HG03103 (cell line): ENCODE results near the gene MYH9.

Source experiments
- ATAC-seq: cut with Tn5 transposase; IDR thresholded peaks from one replicate; pipeline ENCODE4 v1.9.1; 2021; ENCODE audit warnings: low read depth; ENCODE audit not compliant: unreplicated experiment

Gene MYH9

DNA sequence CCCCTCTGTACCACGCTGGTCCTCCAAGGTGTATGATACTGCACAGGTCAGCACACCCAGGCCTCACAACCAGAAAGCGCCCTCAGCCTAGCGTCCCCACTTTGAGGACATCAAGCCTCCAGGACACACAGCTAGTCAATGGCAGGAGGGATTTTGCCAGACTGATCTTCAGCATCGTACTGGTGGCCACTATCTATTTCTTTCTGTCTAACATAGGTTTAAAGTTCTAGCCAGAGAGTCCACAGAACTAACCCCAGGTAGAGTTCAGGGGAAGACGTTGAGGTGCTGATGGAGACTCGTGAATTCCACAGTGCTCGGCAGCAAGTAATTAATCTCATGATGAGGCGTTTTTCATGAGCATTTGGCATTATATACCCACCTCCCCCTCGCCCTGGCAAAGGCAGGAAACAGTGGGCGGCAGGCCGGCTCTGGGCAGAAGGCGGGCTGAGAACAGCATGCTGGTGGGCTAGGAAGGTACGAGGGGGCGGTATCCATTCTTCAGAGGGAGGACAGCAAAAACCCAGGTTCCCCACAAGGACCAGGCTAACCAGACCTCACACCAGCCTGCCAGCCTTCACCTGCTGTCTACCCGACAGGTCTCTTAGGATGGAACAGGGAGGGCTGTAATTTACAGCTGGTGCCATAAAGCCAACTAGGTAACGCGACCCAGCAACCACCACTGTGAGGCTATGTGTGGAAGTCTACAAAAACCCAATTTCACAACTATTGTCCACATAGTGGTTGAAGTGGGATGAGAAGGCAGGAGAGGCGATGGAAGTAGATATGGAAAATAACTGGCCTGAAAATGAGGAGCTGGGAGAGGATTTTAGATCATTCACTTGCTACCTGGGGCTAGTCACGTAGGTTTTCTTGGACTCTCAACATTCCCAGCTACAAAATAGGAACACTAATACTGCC is 18.5 kb downstream of the MYH9 start:
- no peak for ATAC-seq

GRCh38 chr22:36368359-36368983 is 19.3 kb downstream of the MYH9 start:
- ATAC-seq = no peak

DNA sequence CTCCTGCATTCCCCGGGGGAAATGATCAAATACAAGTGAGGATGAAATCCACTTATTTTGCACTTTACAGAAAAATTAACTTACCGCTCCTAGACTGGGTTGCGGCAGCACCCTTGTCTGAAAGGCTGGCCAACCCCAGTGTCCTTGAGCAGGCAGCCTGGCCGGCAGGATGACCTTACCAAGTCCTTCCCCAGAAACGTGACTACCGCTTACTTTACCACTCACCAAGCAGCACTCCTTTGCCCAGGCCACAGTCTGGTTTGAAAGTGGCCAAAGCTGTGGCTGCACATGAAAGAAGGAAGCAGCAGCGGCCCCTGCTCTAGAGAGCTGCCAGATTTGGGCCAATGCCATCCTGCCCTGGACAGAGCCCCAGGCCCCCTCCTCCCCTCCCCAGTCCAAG is 20.3 kb downstream of the MYH9 start:
- no peak for ATAC-seq

GRCh38 chr22:36367066-36367465 is 20.7 kb downstream of the MYH9 start:
- ATAC-seq = no peak

DNA sequence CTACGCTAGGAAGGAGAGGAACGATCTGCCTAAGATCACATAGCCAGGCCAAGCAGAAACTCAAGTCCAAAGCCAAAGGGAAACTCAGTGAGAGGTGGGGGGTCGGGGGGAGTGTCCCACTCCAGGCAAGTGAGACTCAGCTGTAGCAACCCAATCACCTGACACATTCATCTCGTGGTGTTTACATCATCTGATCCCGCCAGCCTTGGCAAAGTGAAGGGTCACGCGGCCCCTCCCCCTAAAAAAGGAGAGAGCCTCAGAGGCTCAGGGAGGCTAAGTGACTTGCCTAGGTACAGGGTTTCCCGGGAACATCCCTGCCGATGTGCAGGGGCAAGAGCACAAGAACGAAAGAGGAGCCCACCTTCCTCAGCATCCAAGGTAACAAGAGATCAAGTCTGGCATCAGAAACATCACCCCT is 21.5 kb downstream of the MYH9 start:
- ATAC-seq = no peak

DNA sequence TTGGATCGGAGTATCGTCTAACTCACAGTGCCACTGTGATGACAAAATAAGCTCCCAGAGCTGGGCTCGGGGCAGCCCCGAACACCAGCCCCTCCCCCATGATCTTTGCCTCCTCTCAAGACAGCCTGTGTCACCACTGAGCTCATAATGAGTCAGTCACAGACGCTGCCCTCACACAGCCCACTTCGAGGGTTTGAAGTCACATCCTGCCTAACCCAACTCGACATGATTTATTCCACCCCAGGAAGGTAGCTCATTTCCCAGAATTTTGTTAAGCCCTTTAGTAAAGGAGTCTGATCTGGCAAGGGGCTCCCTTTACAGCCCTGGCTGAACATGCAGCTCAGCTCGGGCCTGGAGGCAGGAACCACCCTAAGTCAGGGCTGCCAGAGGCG is 22.8 kb downstream of the MYH9 start:
- ATAC-seq = no peak

- no peak for ATAC-seq
Measured at GRCh38 chr22:36364255-36365019, 23.3 kb downstream of the MYH9 start.

DNA sequence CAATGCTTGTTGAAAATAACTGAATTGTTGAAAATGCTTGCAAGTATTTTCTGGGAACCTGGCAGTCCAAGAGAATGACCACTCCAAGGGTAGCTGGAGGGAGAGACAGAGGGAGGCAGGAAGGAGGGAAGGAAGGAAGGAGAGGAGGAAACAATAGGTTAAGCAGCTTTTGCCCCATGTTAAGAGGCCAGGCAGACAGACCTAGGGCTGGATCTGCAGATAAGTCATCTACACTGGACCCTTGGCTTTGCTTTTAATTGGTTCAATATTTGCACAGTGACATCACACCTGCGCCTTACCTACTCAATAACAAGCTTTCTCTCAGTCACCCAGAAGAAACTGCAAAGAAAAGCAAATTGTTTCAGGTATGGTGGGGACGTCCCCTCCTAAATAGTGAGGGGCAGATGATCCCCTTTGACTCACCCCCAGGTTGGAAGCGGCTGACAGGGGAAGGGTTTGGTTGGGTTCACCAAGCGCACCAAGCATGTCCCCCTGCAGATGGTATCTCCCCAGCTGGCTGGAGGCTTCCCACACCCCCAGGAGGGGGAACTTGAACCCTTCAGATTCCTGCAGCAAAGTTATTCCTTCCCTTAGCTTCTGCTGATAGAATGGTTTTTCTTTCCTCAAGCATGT is 24.3 kb downstream of the MYH9 start:
- ATAC-seq = no peak

DNA sequence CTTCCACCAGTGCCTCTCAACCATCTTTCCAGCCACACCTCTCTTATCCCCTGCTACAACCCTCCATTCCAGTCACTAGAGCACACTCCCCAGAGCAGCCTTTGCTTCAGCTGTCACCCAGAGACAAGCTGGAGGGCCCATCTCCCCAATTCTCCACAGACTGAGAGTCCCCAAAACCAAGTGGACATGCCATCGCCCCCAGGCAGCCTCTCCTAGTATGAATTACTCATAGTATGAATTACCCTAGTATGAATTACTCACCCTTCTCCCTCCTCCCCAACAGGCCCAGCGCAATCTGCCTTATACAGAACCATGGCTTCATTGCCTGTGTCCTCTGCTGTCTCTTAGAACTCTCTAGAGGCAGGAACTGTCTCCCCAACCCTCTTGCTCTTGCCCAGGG is 24.8 kb downstream of the MYH9 start:
- no peak for ATAC-seq

- ATAC-seq = no peak
Measured at GRCh38 chr22:36362075-36362474, 25.7 kb downstream of the MYH9 start.

DNA sequence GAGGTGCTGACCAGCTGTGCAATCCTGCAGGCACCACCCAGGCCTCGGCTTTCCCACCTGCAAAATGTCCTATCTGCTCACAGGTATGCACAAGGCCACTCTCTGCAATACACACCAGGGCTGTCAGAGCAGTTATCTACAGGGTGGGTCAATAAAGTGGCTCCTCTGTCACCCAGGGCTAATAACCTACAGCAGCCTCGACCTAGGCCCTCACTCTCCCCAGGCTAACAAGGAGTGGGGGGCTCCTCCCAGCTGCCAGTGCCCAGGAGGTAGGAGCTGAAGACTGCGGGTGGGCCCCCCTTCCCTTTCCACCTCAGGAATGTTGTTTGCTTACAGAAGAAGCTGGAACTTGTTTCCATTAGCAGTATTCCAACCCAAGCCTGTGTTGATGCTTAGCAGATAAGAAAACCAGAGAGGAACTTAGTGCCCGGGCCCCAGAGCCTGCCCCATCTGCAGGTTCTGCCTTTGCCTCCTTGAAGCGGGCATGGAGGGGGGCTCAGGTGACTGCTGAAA is 26.8 kb downstream of the MYH9 start:
- no peak for ATAC-seq

DNA sequence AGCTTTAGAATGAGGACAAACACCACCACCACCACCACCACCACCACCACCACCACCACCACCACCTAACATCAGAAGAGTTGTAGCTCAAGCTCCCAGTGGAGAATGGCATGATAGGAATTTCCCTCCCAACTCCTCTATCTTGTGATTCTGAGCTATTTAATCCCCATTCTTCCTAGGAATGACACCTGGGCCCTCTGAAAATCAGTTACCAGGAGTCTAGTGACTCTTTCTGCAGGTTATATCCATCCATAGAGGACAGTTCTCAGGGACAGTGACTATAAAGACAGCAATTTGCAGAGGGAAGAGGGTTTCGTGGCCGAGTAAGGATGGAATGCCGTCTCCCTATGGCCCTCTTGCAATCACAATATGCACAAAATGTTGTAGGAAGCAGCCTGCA is 27.8 kb downstream of the MYH9 start:
- no peak for ATAC-seq

DNA sequence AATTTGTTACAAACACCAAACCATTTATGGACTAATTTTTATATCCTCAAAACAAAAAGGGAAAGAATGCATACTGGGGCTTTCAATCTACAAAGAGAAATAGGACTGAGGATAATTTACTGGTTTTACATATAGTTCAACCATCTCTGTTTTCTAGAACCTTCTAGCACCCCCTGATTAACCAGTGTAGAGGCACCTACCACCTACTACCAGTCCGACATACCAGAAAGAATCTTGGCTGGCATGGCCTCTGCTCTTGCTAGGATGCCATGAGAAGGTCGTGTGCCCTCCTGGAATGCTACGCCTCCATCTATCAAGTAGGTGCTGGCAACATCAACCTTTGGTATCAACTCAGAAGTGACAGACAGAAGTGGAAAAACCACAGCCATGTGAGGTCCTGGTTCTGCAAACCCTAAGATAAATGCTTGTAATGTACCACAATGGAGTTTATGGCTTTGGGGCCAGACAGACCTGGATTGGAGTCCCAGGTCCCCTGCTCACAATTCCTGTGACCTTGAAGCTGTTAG is 28.2 kb downstream of the MYH9 start:
- ATAC-seq = no peak

- ATAC-seq = no peak
Measured at GRCh38 chr22:36358533-36359469, 29.0 kb downstream of the MYH9 start.

DNA sequence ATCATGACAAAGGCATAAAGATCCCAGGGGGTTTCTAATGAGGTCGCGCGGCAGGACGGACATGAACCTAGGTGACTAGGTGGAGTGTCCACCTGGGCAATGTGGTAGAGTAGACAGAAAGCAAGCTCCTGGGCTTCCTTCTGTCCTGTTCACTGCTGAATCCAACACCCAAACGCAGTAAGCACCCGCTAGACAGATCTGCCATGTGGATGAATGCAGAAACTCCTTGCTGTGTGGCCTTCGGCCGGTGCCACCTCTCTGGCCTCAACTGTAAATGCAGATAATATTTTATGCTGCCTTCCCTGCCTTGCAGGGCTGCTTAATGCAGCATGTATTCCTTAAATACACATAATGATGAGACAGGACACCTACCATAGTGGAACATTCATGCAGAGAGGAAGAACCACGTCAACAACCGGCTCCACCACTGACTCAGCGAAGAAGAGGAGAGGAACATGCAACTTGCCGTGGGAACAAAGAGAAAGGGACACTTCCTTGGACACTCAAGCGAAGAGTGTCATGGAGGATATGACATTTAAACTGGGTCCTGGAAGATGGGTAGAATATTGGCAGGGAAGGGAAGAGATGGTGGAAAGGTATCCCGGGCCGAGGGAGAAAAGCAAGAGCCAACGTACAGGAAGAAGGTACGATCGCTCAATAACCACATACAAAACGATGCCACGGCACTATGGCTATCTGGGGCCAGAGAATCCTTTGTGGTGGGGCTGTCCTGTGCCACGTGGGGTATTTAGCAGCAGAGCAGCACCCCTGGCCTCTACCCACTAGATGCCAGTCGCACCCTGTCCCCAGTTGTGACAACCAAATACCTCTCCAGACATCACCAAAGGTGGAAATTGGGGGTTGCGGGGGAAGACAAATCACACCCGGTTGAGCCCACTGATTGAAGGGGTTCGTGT is 30.8 kb downstream of the MYH9 start:
- no peak for ATAC-seq

GRCh38 chr22:36355894-36356293 is 31.9 kb downstream of the MYH9 start:
- no peak for ATAC-seq

DNA sequence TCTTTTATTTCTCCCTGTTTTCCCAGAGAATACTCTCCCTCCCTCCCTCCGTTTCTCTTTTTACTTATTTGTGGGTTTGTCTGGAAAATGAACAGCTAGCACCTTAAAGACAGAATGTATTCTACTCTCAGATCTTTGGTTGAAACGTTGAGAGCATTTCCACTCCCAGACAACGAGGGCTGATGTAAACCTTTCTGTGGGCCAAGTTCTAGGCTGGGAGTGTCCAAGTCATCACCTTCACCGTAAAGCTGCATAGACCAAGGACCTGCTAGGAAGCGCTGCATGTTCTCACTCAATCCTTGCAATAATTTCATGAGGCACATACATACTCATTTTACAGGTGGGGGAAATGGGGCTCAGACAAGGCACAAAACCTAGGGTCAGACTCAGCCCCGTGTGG is 32.4 kb downstream of the MYH9 start:
- ATAC-seq = no peak

GRCh38 chr22:36352803-36353507 is 34.8 kb downstream of the MYH9 start:
- no peak for ATAC-seq
